HFF-Myc (cell line): ENCODE measurements around the gene TM6SF1.

ENCODE experiments used
- DNase-seq: peaks from one replicate; pipeline ENCODE4 v3.0.0-alpha.2; 2011; ENCODE audit warnings: low read depth; ENCODE audit errors: extremely low read depth
- H3K4me3 ChIP-seq: replicated peaks from 2 replicates; pipeline ENCODE4 v1.5.1; 2011; ENCODE audit warnings: low read depth, mild to moderate bottlenecking, control low read depth, low read length
- CTCF ChIP-seq: IDR thresholded peaks from 2 replicates; pipeline ENCODE4 v1.5.1; 2012; ENCODE audit warnings: mild to moderate bottlenecking, low read depth, low read length, control low read depth; ENCODE audit errors: missing control alignments

The TM6SF1 gene

GRCh38 chr15:83185561-83185960 is 78.1 kb downstream of the TM6SF1 start:
- TF ChIP-seq CTCF = no peak
- H3K4me3 ChIP-seq = no peak overlapping the region
- DNase-seq = no peak
